Neural progenitor cell (in vitro differentiated cells): ENCODE results near the gene ZNF536.

Experiments used
- EZH2 ChIP-seq: fragments of 200-600 bp; sonication (generic); IDR thresholded peaks from 2 replicates; pipeline ENCODE4 v1.6.1; 2017; ENCODE audit warnings: antibody characterized with exemption, mild to moderate bottlenecking, moderate library complexity
- TF ChIP-seq, protein P1 (sequence below): fragments of 200-600 bp; sonication (generic); IDR thresholded peaks from 2 replicates; pipeline ENCODE4 v1.5.1; 2017; ENCODE audit warnings: antibody characterized with exemption, mild to moderate bottlenecking

DNA sequence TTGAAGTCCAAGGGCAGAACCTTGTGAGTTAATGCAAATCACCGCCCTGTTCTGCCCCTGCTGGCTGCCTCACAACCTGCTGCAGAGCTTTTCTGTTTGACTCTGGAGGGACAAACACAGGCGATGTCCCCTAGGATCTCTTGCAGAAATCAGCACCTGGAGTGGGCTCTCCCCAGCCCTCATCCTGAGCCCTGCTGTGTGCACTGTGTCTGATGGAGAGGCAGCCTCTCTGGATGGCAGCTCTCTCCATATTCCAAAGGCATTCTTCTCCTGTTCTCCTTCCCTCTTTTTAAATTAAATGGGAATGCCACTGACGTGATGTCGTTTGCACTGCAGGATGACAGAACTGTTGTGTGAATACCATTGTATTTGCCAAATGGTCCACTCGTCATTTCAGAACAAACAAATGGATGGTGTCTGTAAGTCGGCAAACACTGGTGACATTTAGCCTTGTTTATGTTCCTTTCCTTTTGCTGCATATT lies 184.1 kb downstream of the ZNF536 start:
- TF ChIP-seq, protein P1, sequence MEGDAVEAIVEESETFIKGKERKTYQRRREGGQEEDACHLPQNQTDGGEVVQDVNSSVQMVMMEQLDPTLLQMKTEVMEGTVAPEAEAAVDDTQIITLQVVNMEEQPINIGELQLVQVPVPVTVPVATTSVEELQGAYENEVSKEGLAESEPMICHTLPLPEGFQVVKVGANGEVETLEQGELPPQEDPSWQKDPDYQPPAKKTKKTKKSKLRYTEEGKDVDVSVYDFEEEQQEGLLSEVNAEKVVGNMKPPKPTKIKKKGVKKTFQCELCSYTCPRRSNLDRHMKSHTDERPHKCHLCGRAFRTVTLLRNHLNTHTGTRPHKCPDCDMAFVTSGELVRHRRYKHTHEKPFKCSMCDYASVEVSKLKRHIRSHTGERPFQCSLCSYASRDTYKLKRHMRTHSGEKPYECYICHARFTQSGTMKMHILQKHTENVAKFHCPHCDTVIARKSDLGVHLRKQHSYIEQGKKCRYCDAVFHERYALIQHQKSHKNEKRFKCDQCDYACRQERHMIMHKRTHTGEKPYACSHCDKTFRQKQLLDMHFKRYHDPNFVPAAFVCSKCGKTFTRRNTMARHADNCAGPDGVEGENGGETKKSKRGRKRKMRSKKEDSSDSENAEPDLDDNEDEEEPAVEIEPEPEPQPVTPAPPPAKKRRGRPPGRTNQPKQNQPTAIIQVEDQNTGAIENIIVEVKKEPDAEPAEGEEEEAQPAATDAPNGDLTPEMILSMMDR = peak; percentile 21
- no peak for TF ChIP-seq EZH2
